ENCODE data around the gene NSRP1. TPM values are rescaled to one million over a fixed set of nuclear protein-coding genes. Genes with fewer than 3 reads are reported as not detected.

The NSRP1 gene
- total and polyA plus RNA-seq, 2 of the 13 experiments (the other 11 are each of a cell fraction or from before 2014, with no cell fraction given), result 7.0 to 14.3 TPM

DNA sequence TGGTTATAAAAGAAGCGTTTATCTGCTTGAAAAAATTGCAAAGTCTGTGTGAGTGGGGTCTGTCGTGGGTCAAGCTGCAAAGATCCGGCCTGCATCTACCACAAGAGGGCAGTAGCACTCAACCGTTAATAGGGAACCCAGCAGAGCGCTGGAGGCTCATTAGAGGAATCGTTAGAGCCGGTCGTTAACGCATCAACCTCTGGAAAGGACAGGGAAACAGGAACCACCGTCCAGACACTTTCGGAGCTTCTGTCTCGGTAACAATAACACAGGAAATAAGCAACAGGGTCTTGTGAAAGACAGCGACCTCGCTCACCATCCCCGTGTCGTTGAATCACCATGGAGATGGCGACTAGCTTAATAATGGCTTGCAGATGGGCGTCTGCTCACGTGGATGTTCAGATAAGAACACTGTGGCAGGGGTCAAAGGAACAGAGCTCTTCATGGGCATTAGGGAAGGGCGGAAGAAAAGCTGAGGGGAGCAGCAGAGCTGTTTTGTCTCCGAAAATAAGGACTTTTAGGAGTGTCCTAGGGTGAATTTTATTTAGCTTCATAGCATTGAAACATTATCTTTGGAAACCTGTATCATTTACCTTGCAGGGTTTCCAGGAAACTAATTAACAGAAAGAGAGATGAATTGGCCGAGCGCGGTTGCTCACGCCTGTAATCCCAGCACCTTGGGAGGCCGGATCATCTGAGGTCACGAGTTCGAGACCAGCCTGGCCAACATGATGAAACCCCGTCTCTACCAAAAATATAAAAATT is 11.9 kb upstream of the NSRP1 start (continued):
- TF ChIP-seq ZMYM4 (CRISPR knock-in tag; IDR thresholded peaks at IDR 0.05) (peak; percentile 57; the same call in 1 of the 2 replicates), ZNF878 (CRISPR knock-in tag; IDR thresholded peaks at IDR 0.05) (0 out of 2 replicates have a peak, but pooled peaks have one; percentile 48), SRF (IDR thresholded peaks at IDR 0.05; ENCODE audit: low read depth, low read length) (no peak), GATAD2A (CRISPR knock-in tag; IDR thresholded peaks at IDR 0.05) (peak; percentile 76), TCF12 (IDR thresholded peaks at IDR 0.05) (no peak), TCF12 (CRISPR knock-in tag; IDR thresholded peaks at IDR 0.05) (no peak), NR2F1 (CRISPR knock-in tag; IDR thresholded peaks at IDR 0.05) (no peak; a peak in 1 of 4 replicates)
- TF ChIP-seq, protein P1, sequence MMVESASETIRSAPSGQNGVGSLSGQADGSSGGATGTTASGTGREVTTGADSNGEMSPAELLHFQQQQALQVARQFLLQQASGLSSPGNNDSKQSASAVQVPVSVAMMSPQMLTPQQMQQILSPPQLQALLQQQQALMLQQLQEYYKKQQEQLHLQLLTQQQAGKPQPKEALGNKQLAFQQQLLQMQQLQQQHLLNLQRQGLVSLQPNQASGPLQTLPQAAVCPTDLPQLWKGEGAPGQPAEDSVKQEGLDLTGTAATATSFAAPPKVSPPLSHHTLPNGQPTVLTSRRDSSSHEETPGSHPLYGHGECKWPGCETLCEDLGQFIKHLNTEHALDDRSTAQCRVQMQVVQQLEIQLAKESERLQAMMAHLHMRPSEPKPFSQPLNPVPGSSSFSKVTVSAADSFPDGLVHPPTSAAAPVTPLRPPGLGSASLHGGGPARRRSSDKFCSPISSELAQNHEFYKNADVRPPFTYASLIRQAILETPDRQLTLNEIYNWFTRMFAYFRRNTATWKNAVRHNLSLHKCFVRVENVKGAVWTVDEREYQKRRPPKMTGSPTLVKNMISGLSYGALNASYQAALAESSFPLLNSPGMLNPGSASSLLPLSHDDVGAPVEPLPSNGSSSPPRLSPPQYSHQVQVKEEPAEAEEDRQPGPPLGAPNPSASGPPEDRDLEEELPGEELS (CRISPR knock-in tag; IDR thresholded peaks at IDR 0.05), result peak; percentile 78
- TF ChIP-seq, protein P2, sequence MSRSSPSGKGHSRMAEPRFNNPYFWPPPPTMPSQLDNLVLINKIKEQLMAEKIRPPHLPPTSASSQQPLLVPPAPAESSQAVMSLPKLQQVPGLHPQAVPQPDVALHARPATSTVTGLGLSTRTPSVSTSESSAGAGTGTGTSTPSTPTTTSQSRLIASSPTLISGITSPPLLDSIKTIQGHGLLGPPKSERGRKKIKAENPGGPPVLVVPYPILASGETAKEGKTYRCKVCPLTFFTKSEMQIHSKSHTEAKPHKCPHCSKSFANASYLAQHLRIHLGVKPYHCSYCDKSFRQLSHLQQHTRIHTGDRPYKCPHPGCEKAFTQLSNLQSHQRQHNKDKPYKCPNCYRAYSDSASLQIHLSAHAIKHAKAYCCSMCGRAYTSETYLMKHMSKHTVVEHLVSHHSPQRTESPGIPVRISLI (CRISPR knock-in tag; IDR thresholded peaks at IDR 0.05; ENCODE audit: borderline replicate concordance), result no peak
- TF ChIP-seq, protein P3, sequence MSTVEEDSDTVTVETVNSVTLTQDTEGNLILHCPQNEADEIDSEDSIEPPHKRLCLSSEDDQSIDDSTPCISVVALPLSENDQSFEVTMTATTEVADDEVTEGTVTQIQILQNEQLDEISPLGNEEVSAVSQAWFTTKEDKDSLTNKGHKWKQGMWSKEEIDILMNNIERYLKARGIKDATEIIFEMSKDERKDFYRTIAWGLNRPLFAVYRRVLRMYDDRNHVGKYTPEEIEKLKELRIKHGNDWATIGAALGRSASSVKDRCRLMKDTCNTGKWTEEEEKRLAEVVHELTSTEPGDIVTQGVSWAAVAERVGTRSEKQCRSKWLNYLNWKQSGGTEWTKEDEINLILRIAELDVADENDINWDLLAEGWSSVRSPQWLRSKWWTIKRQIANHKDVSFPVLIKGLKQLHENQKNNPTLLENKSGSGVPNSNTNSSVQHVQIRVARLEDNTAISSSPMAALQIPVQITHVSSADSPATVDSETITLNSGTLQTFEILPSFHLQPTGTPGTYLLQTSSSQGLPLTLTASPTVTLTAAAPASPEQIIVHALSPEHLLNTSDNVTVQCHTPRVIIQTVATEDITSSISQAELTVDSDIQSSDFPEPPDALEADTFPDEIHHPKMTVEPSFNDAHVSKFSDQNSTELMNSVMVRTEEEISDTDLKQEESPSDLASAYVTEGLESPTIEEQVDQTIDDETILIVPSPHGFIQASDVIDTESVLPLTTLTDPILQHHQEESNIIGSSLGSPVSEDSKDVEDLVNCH (CRISPR knock-in tag; IDR thresholded peaks at IDR 0.05), result no peak
- TF ChIP-seq, protein P4, sequence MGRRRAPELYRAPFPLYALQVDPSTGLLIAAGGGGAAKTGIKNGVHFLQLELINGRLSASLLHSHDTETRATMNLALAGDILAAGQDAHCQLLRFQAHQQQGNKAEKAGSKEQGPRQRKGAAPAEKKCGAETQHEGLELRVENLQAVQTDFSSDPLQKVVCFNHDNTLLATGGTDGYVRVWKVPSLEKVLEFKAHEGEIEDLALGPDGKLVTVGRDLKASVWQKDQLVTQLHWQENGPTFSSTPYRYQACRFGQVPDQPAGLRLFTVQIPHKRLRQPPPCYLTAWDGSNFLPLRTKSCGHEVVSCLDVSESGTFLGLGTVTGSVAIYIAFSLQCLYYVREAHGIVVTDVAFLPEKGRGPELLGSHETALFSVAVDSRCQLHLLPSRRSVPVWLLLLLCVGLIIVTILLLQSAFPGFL (CRISPR knock-in tag; IDR thresholded peaks at IDR 0.05), result 0 out of 2 replicates have a peak, but pooled peaks have one; percentile 43
- TF ChIP-seq, protein P5, sequence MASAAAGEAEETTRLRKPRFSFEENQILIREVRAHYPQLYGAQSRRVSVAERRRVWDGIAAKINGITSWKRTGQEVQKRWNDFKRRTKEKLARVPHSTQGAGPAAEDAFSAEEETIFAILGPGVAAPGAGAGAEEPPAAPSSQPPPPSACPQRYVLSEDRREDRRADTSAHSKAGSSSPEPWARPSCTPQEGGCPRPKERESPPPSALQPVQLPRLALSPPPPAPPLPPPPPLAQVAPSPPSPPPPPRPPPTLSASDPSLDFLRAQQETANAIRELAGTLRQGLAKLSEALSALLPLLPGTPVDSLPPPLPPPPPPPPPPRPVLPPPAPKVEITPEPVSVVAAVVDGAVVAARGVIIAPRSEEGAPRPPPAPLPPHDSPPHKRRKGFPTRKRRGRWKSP (CRISPR knock-in tag; IDR thresholded peaks at IDR 0.05), result peak; percentile 84; the same call in 1 of the 2 replicates
- TF ChIP-seq, protein P6, sequence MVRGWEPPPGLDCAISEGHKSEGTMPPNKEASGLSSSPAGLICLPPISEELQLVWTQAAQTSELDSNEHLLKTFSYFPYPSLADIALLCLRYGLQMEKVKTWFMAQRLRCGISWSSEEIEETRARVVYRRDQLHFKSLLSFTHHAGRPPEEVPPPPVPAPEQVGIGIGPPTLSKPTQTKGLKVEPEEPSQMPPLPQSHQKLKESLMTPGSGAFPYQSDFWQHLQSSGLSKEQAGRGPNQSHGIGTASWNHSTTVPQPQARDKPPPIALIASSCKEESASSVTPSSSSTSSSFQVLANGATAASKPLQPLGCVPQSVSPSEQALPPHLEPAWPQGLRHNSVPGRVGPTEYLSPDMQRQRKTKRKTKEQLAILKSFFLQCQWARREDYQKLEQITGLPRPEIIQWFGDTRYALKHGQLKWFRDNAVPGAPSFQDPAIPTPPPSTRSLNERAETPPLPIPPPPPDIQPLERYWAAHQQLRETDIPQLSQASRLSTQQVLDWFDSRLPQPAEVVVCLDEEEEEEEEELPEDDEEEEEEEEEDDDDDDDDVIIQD (CRISPR knock-in tag; IDR thresholded peaks at IDR 0.05; ENCODE audit: low read depth), result peak; percentile 76
- TF ChIP-seq, protein P7, sequence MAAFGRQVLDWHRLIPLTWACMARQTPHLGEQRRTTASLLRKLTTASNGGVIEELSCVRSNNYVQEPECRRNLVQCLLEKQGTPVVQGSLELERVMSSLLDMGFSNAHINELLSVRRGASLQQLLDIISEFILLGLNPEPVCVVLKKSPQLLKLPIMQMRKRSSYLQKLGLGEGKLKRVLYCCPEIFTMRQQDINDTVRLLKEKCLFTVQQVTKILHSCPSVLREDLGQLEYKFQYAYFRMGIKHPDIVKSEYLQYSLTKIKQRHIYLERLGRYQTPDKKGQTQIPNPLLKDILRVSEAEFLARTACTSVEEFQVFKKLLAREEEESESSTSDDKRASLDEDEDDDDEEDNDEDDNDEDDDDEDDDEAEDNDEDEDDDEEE (CRISPR knock-in tag; IDR thresholded peaks at IDR 0.05), result no peak
- TF ChIP-seq, protein P8, sequence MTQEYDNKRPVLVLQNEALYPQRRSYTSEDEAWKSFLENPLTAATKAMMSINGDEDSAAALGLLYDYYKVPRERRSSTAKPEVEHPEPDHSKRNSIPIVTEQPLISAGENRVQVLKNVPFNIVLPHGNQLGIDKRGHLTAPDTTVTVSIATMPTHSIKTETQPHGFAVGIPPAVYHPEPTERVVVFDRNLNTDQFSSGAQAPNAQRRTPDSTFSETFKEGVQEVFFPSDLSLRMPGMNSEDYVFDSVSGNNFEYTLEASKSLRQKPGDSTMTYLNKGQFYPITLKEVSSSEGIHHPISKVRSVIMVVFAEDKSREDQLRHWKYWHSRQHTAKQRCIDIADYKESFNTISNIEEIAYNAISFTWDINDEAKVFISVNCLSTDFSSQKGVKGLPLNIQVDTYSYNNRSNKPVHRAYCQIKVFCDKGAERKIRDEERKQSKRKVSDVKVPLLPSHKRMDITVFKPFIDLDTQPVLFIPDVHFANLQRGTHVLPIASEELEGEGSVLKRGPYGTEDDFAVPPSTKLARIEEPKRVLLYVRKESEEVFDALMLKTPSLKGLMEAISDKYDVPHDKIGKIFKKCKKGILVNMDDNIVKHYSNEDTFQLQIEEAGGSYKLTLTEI (CRISPR knock-in tag; conservative IDR thresholded peaks at IDR 0.05), result no peak

Measured in HepG2 (cell line).